Measurements from ENCODE around the gene MRGPRD. TPM values are rescaled to one million over a fixed set of nuclear protein-coding genes. Genes with fewer than 3 reads are reported as not detected.

The MRGPRD gene
- total and polyA plus RNA-seq, 2 experiments from 2014 or later: not detected

- TF ChIP-seq ZNF462 (CRISPR knock-in tag; IDR thresholded peaks at IDR 0.05) (no peak), ZNF331 (CRISPR knock-in tag; IDR thresholded peaks at IDR 0.05; ENCODE audit: low read depth) (no peak), CREB1 (CRISPR knock-in tag; IDR thresholded peaks at IDR 0.05; ENCODE audit: low read depth) (no peak), ZNF114 (CRISPR knock-in tag; IDR thresholded peaks at IDR 0.05) (no peak), EZH2phosphoT487 (IDR thresholded peaks at IDR 0.05; ENCODE audit: unreplicated experiment) (no peak), NANOG (IDR thresholded peaks at IDR 0.05; ENCODE audit: borderline replicate concordance) (no peak), STAT1 (IDR thresholded peaks at IDR 0.05; ENCODE audit: unreplicated experiment) (no peak), EZH2 (IDR thresholded peaks at IDR 0.05; ENCODE audit: low read depth, unreplicated experiment) (no peak), REST (IDR thresholded peaks at IDR 0.05; ENCODE audit: unreplicated experiment) (no peak)
Measured at GRCh38 chr11:68976095-68976494, 4.7 kb downstream of the MRGPRD start (continued).

Measured in GM23338 (cell line).